Mesodermal cell (in vitro differentiated cells): ENCODE measurements around the gene LAT.
"Not testable (repeated sequence)": the region's sequence is repeated elsewhere in the genome, so short reads cannot be mapped to it uniquely, and the experiment has no call there.

Experiments used
- H3K27ac ChIP-seq: 2 replicates; pipeline ENCODE4 v1.7.0; 2013; ENCODE audit warnings: mild to moderate bottlenecking, low read depth, low read length, moderate library complexity; ENCODE audit not compliant: severe bottlenecking
- H3K36me3 ChIP-seq: 2 replicates; pipeline ENCODE4 v1.7.1; 2013; ENCODE audit warnings: mild to moderate bottlenecking, low read length, moderate library complexity; ENCODE audit not compliant: control insufficient read depth, insufficient read depth
- H3K4me1 ChIP-seq: one replicate; pipeline ENCODE4 v1.7.1; 2013; ENCODE audit warnings: mild to moderate bottlenecking, low read length; ENCODE audit not compliant: insufficient read depth, control insufficient read depth, poor library complexity, severe bottlenecking
- H3K4me3 ChIP-seq: 2 replicates; pipeline ENCODE4 v1.7.0; 2013; ENCODE audit warnings: low read length, control low read depth, mild to moderate bottlenecking; ENCODE audit not compliant: insufficient read depth, poor library complexity, severe bottlenecking; ENCODE audit errors: extremely low read depth
- H3K9me3 ChIP-seq: 2 replicates; pipeline ENCODE4 v1.7.1; 2013; ENCODE audit warnings: mild to moderate bottlenecking, low read length, moderate library complexity; ENCODE audit not compliant: control insufficient read depth
- WGBS, 2 experiments: methylation state at CpG; one replicate each; pipeline ENCODE4 v1.1.5; 2013; ENCODE audit warnings: missing lambda C conversion rate in 2 of 2; ENCODE audit not compliant: insufficient coverage in 2 of 2; 5-methylcytosine and 5-hydroxymethylcytosine counted together

Gene LAT

DNA sequence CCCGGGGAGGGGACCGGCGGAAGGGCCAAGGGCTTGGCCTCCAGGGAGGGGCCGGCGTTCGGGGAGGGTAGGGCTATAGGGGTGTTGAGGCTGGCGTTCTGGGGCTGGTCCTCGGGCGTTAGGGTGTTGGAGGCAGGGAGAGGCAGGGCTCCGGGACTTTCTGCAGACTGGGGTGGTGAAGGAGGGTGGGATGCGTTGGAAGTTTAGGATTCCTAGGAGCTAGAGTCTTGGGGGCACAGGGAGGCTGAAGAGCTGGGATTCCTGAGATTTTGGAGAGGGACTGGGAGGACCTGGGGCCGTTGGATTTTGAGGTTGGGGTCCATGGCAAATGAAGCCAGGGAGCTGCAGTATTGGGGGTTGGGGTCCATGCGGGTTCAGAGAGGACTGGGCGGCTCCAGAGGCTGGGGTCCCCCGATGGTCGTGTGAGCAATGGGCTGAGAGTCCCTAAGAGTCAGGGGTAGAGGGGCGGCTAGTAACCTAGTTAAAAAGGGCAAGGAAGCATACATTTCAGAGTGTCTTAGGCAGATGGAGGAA, 33.4 kb upstream of the LAT start:
- Histone ChIP-seq H3K9me3 (no peaks in the 10 kb centered on the region), H3K4me3 (peak overlapping the region; percentile 96), H3K36me3 (peaks cover 45% of the 10 kb centered on the region), H3K27ac (no peak overlapping the region), H3K4me1 (no peaks in the 10 kb centered on the region)
- WGBS, 2 experiments: 3 to 7% methylated on average over 9 to 17 of the region's 17 CpGs

DNA sequence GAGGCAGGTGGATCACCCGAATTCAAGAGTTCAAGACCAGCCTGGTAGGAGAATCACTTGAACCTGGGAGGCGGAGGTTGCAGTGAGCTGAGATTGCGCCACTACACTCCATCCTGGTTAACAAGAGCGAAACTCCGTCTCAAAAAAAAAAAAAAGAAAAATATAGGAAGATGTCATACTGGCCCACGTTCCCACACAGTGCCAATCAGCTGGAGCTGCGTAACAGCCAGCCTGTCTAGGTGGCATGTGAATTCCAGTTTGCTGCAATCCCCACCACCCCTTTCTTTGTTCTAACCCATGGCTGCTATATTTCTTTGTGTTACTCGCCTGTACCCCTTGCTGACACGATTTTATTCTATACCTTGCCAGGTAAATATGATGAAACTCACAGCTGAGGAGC, 26.6 kb upstream of the LAT start:
- peaks cover 92% of the 10 kb centered on the region for H3K36me3 ChIP-seq

DNA sequence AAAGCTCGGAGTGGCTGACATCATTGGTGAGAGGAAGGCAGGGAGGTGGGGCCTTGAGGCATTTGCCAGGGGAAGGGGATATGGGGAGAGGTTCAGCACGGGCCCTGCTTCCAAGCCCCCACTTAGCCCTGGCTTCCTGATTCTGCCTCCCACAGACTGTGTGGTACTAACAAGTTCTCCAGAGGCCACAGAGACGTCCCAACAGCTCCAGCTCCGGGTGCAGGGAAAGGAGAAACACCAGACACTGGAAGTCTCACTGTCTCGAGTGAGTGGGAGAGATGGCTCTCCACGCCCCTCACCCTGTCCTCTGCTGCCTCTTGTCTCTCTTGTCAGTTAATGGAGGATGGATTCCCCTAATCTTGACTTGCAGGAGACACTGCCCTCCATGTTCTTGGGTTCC, 26.0 kb upstream of the LAT start:
- H3K4me3 ChIP-seq: no peak overlapping the region
- no peak overlapping the region for H3K27ac ChIP-seq
- H3K9me3 ChIP-seq: no peaks in the 10 kb centered on the region
- no peaks in the 10 kb centered on the region for H3K4me1 ChIP-seq
- WGBS, 2 experiments: 92 to 95% methylated on average over 4 to 5 of the region's 6 CpGs
- H3K36me3 ChIP-seq: peaks cover 92% of the 10 kb centered on the region

More for the DNA sequence above, 26.6 kb upstream of the LAT start:
- 95 to 98% methylated on average over 4 to 7 of the region's 9 CpGs for WGBS, 2 experiments
- Histone ChIP-seq H3K9me3 (no peaks in the 10 kb centered on the region), H3K4me1 (no peaks in the 10 kb centered on the region), H3K4me3 (no peak overlapping the region), H3K27ac (no peak overlapping the region)

DNA sequence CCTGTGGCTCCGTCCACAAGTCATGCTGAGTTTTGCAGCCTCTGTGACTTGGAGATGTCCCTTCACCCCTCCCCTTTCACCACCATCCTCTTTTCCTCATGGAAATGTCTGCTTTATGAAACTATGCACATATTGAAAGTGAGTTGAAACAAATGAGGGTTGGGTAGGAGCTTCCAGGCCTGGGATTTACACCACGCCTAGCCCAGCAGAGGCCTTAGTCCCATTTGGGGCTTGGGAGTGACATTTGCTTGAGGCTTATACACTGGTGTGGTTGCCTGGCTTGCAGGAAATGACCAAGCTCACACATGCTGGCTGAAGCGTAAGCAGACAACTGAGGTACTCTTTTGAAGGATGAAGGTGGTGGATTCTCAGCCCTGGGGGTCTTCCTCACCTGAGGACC, 20.8 kb upstream of the LAT start:
- Histone ChIP-seq H3K4me1 (no peaks in the 10 kb centered on the region), H3K27ac (no peak overlapping the region), H3K9me3 (no peaks in the 10 kb centered on the region), H3K36me3 (peaks cover 57% of the 10 kb centered on the region), H3K4me3 (no peak overlapping the region)
- 100% methylated on average over 1 of the region's 3 CpGs for WGBS, 2 experiments

DNA sequence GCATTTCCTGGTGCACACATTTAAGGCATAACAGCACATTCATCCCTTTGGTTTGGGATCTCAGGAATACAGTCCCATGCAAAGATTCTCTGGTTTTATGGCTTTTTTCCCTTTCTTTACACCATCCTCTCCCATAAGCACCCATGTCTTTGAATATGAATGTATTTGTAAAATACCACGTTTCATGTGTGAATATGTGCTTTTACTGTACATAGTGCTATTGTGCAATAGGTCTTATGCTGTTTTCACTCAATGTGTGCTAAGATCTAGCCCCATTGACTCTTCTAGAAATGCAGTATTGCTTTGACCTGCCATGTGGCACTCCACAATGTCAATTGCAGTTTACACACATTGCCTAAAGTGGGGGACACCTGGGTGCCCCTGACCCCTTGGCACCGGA, 20.4 kb upstream of the LAT start:
- H3K4me3 ChIP-seq: no peak overlapping the region
- WGBS, 2 experiments: 100% methylated on average over 1 to 2 of the region's 2 CpGs
- no peaks in the 10 kb centered on the region for H3K4me1 ChIP-seq
- H3K36me3 ChIP-seq: peaks cover 52% of the 10 kb centered on the region
- H3K27ac ChIP-seq: no peak overlapping the region
- no peaks in the 10 kb centered on the region for H3K9me3 ChIP-seq

DNA sequence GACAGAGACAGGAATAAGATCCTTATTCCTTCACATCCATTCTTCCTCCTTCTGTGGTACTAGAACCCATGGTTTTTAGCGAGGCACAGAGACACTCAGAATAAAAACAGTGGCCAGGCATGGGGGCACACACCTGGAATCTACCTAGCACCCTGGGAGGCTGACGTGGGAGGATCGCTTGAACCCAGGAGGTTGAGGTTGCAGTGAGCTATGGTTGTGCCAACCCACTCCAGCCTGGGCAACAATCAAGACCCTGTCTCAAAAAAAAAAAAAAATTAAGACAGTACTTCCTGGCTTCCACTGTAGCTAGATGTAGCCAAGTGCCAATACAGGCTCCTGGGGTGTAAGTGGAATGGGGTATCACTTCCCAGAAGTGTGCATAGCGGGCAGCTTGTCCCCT, 17.7 kb upstream of the LAT start:
- Histone ChIP-seq H3K36me3 (peaks cover 32% of the 10 kb centered on the region), H3K4me1 (no peaks in the 10 kb centered on the region), H3K9me3 (no peaks in the 10 kb centered on the region), H3K4me3 (no peak overlapping the region), H3K27ac (no peak overlapping the region)
- WGBS, 2 experiments: 91 to 100% methylated on average over 1 to 4 of the region's 4 CpGs

DNA sequence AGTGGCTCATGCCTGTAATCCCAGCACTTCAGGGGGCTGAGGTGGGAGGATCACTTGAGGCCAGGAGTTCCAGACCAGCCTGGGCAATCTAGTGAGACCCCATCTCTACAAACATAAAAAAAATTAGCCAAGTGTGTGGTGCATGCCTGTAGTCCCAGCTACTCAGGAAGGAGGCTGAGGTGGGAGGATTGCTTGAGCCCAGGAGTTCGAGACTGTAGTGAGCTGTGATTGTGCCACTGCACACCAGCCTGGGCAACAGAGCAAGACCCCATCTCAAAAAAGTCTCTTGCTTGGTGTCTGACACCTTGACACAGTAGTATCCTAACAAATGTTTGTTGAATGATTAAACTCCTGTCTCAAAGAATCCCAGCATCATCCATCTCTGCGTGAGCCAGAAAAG, 15.2 kb upstream of the LAT start:
- H3K36me3 ChIP-seq, H3K27ac ChIP-seq, H3K9me3 ChIP-seq, H3K4me1 ChIP-seq, H3K4me3 ChIP-seq: not testable (repeated sequence)
- 95 to 100% methylated on average over 2 of the region's 2 CpGs for WGBS, 2 experiments

DNA sequence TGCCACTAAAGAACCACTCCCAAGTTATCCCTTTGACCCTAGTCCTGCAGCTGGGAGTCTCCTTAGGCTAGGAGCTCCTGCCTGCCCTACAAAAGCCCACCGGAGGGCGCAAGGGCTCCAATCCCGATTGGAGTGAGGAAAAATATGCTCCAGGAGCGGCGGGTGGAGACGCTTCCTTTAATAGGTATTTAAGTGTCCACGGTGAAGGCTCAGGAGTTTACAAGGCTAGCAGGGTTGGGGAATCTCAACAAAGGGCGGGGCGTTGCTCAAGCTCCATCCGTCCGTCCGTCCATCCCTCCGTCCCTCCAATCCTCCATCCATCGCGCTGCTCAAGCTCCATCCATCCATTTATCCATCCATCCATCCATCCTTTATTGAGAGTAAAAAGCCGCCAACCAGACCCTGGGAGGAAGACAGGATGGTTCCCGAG, 10.8 kb upstream of the LAT start:
- Histone ChIP-seq H3K27ac (peak overlapping the region; percentile 92), H3K36me3 (peaks cover 14% of the 10 kb centered on the region), H3K4me3 (peak overlapping the region; percentile 94), H3K9me3 (no peaks in the 10 kb centered on the region), H3K4me1 (no peaks in the 10 kb centered on the region)
- 0 to 1% methylated on average over 10 to 12 of the region's 17 CpGs for WGBS, 2 experiments

DNA sequence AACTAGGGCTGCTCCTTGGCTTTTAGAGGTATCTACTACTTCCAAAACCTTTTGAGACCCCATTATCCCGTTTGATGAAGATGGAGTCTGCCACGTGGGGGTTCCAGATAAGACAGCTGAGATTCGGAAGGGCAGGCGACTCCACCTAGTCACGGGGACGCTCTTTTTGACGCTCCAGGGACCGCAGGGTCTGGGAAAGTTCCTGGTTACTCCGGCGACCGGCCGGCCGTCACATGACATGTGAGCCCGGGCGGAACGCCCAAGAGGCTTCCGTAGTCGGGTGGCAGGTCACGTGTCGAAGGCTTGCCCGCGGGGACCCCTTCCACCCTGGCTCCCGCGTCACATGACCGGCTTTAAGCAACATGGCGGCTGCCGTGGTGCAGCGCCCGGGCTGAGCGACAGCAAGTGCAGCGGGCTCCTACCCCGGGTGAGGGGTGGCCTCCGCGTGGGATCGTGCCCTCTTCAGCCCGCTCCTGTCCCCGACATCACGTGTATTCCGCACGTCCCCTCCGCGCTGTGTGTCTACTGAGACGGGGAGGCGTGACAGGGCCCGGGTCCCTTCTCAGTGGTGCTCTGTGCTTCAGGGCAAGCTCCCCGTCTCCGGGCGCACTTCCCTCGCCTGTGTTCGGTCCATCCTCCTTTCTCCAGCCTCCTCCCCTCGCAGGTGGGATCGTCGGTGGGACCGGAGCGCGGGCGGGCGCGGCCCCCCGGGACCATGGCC, 10.3 kb upstream of the LAT start, which contains the start of gene SPNS1:
Gene SPNS1 (plus strand): TSS at position 342 of the 721 bp plus-strand sequence. CDS start 374 bp downstream, at position 716.
- peaks cover 17% of the 10 kb centered on the region for H3K36me3 ChIP-seq
- 0 to 1% methylated on average over 55 to 59 of the region's 60 CpGs for WGBS, 2 experiments
- peak within 1 kb of the TSS; percentile 94 for H3K4me3 ChIP-seq
- H3K9me3 ChIP-seq: no peaks in the 10 kb centered on the region
- no peaks in the 10 kb centered on the region for H3K4me1 ChIP-seq
- H3K27ac ChIP-seq: peak within 1 kb of the TSS; percentile 92

DNA sequence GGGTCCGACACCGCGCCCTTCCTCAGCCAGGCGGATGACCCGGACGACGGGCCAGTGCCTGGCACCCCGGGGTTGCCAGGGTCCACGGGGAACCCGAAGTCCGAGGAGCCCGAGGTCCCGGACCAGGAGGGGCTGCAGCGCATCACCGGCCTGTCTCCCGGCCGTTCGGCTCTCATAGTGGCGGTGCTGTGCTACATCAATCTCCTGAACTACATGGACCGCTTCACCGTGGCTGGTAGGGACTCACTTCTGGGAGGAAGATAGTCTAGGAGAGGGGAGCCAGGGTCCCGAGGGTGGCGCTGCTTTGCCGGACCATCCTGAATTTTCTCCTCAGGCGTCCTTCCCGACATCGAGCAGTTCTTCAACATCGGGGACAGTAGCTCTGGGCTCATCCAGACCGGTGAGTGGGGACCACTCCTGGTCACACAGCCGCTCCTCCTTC, 9.7 kb upstream of the LAT start:
- H3K27ac ChIP-seq: peak overlapping the region; percentile 71
- no peaks in the 10 kb centered on the region for H3K4me1 ChIP-seq
- H3K9me3 ChIP-seq: no peaks in the 10 kb centered on the region
- WGBS, 2 experiments: 5 to 13% methylated on average over 24 to 27 of the region's 30 CpGs
- H3K4me3 ChIP-seq: peak overlapping the region; percentile 94
- peaks cover 17% of the 10 kb centered on the region for H3K36me3 ChIP-seq
